Left lung (tissue), 10 donors: ENCODE results near the gene MAP3K5. TPM values are rescaled to one million over a fixed set of nuclear protein-coding genes. Genes with fewer than 3 reads are reported as not detected.

Experiments
- ATAC-seq: fragments of 200-7000 bp; cut with Tn5 transposase; one replicate; pipeline ENCODE4 v1.9.1; 2020; ENCODE audit warnings: moderate library complexity
- DNase-seq, 4 donors: peaks; one replicate each; pipeline ENCODE4 v3.0.0-alpha.2; 2013 to 2020
- H3K27ac ChIP-seq, 2 donors: fragments of 200-600 bp; sonication (generic) in 1 of 2; one replicate each; pipeline versions ENCODE4 v1.5.0 to v1.8.0; 2020 to 2021
- H3K27me3 ChIP-seq, 2 donors: fragments of 200-600 bp; sonication (generic) in 1 of 2; one replicate each; pipeline versions ENCODE4 v1.5.0 to v1.8.0; 2020 to 2021
- H3K36me3 ChIP-seq, 2 donors: fragments of 200-600 bp; sonication (generic) in 1 of 2; one replicate each; pipeline versions ENCODE4 v1.5.0 to v1.8.0; 2020 to 2021
- H3K4me1 ChIP-seq, 2 donors: fragments of 200-600 bp; one replicate each; pipeline ENCODE4 v1.8.0; 2021
- H3K4me3 ChIP-seq, 2 donors: fragments of 200-600 bp; sonication (generic) in 1 of 2; one replicate each; pipeline versions ENCODE4 v1.5.0 to v1.8.0; 2020 to 2021; ENCODE audit warnings: mild to moderate bottlenecking in 1 of 2
- H3K9me3 ChIP-seq, 2 donors: fragments of 200-600 bp; sonication (generic) in 1 of 2; one replicate each; pipeline versions ENCODE4 v1.5.0 to v1.8.0; 2020 to 2021
- CTCF ChIP-seq, 2 donors: fragments of 200-600 bp; sonication (generic) in 1 of 2; IDR thresholded peaks; one replicate each; pipeline versions ENCODE4 v1.5.0 to v1.8.0; 2021; ENCODE audit warnings: antibody characterized with exemption in 2 of 2
- intact Hi-C, 2 donors: fragments of 100-400 bp; cut with DNase I; formaldehyde crosslinking; loops; one replicate each; pipeline versions ENCODE4 v1.11.2 to v1.14.2; 2022
- polyA plus RNA-seq, 6 donors: library from polyadenylated mRNA; unstranded; fragments of 120-200 nt; gene quantifications; one replicate each; pipeline ENCODE4 v1.2.1, GENCODE V29; 2013; ENCODE audit not compliant: insufficient read length in 6 of 6
- total RNA-seq, 2 donors: library from RNA; stranded (reverse); fragmentation: NEBNext Ultra II Directional; extraction: Animal tissue kit (Norgen Biotek cat#: 25700); gene quantifications; one replicate each; pipeline ENCODE4 v1.2.1, GENCODE V29; 2021
- donor health status: DM: no; HTN: yes; CAD: no.
- donor health status: DM: no; HTN: no; CAD: no.

MAP3K5 gene
- total and polyA plus RNA-seq, 8 donors: 6.3 to 27.7 (median 7.2) TPM

- no peaks in the 10 kb centered on the region for H3K4me1 ChIP-seq
- H3K27me3 ChIP-seq: no peaks in the 10 kb centered on the region
- no peak overlapping the region for H3K27ac ChIP-seq
- intact Hi-C loops: no loop called here
- H3K36me3 ChIP-seq: no peaks in the 10 kb centered on the region
- no peak overlapping the region for H3K4me3 ChIP-seq
- ATAC-seq: no peak
- no peak for TF ChIP-seq CTCF (IDR thresholded peaks at IDR 0.05)
- no peaks in the 10 kb centered on the region for H3K9me3 ChIP-seq
- no peak for DNase-seq
Observed at GRCh38 chr6:136510782-136511181, 281.5 kb downstream of the MAP3K5 start.

GRCh38 chr6:136510299-136510698, 282.0 kb downstream of the MAP3K5 start:
- TF ChIP-seq CTCF (IDR thresholded peaks at IDR 0.05): no peak
- Histone ChIP-seq H3K9me3 (no peaks in the 10 kb centered on the region), H3K4me1 (no peaks in the 10 kb centered on the region), H3K27ac (no peak overlapping the region), H3K4me3 (no peak overlapping the region), H3K27me3 (no peaks in the 10 kb centered on the region), H3K36me3 (no peaks in the 10 kb centered on the region)
- intact Hi-C loops: no loop called here
- ATAC-seq (no peak), DNase-seq (no peak)

GRCh38 chr6:136508725-136509392, 283.4 kb downstream of the MAP3K5 start:
- no peak for TF ChIP-seq CTCF (IDR thresholded peaks at IDR 0.05)
- no peak overlapping the region for H3K4me3 ChIP-seq
- ATAC-seq (no peak), DNase-seq (no peak)
- H3K27me3 ChIP-seq: no peaks in the 10 kb centered on the region
- H3K9me3 ChIP-seq: no peaks in the 10 kb centered on the region
- no peaks in the 10 kb centered on the region for H3K36me3 ChIP-seq
- no peaks in the 10 kb centered on the region for H3K4me1 ChIP-seq
- intact Hi-C loops: no loop called here
- no peak overlapping the region for H3K27ac ChIP-seq

Other genes with a start within 250 kb of the MAP3K5 start
- gene MAP7, start 242.1 kb downstream of the MAP3K5 start, total RNA-seq: 10 to 100 TPM; 16.8 to 22.0 TPM
- 10 to 100 TPM; 15.7 to 18.7 (median 17.3) TPM for gene MAP7, start 242.1 kb downstream of the MAP3K5 start, polyA plus RNA-seq
- gene PEX7, start 30.1 kb upstream of the MAP3K5 start, total RNA-seq: 1 to 10 TPM; 6.8 to 8.2 TPM
- 10 to 100 TPM in 3 of 6 donors, 1 to 10 TPM in 3; 7.7 to 12.0 (median 9.8) TPM for gene PEX7, start 30.1 kb upstream of the MAP3K5 start, polyA plus RNA-seq
- under 1 TPM in 1 of 2 donors, not detected in 1; 0.09 TPM for gene SLC35D3, start 129.8 kb upstream of the MAP3K5 start, total RNA-seq
- 1 to 10 TPM; 1.6 to 2.7 (median 1.9) TPM for gene SLC35D3, start 129.8 kb upstream of the MAP3K5 start, polyA plus RNA-seq